HCT116 (cell line): Measurements from ENCODE around the gene MAN2A2. TPM values are rescaled to one million over a fixed set of nuclear protein-coding genes. Genes with fewer than 3 reads are reported as not detected.

Experiments
- ATAC-seq: fragments of 200-7000 bp; cut with Tn5 transposase; 2 replicates; pipeline ENCODE4 v1.9.1; 2020; ENCODE audit warnings: mild to moderate bottlenecking, moderate library complexity
- BruUV-seq: library from RNA; stranded (reverse); fragments of 400-500 nt; replicated peaks from 2 replicates; lab custom pipeline; 2021; lab: Mats Ljungman, UMichigan
- CTCF ChIA-PET: fragments of 300-600 bp; sonication (Branson Sonifier 250); formaldehyde crosslinking; loops from one replicate; lab custom pipeline; 2021; ENCODE audit warnings: antibody characterized with exemption; lab: Charles Lee
- POLR2A ChIA-PET: fragments of 300-600, 350-600 bp; sonication (Branson Sonifier 250); formaldehyde crosslinking; loops from one replicate; lab custom pipeline; 2021; ENCODE audit warnings: antibody characterized with exemption; lab: Charles Lee
- RAD21 ChIA-PET, 2 experiments: fragments of 300-600 bp; sonication (Branson Sonifier 250); formaldehyde crosslinking; loops; one replicate each; lab custom pipeline; 2023; ENCODE audit warnings: low total read pairs in 2 of 2; ENCODE audit not compliant: uncharacterized antibody in 2 of 2, unreplicated experiment in 2 of 2, low non-redundant PET in 1 of 2; lab: Charles Lee
- DNase-seq: peaks from one replicate; pipeline ENCODE4 v3.0.0-alpha.2; 2010; ENCODE audit warnings: low read depth, low spot score
- H2AFZ ChIP-seq: fragments of 200-600 bp; shearing (Covaris generic), sonication (generic); 2 replicates; pipeline ENCODE4 v1.6.1; 2017; ENCODE audit warnings: low read depth, mixed run types, mixed read lengths, antibody characterized with exemption, low read length; ENCODE audit not compliant: poor library complexity, severe bottlenecking
- H3K27ac ChIP-seq: 2 replicates; pipeline ENCODE4 v1.5.1; 2012; ENCODE audit warnings: low read depth, low read length
- H3K27me3 ChIP-seq: fragments of 200-600 bp; sonication (generic); 2 replicates; pipeline ENCODE4 v1.6.1; 2016; ENCODE audit warnings: mixed run types, low read length, mixed read lengths; ENCODE audit not compliant: insufficient read depth
- H3K36me3 ChIP-seq, 2 experiments: fragments of 200-500 bp in 1 of 2; fragments of 200-600 bp in 1 of 2; sonication (Bioruptor generic) in 1 of 2; sonication (generic) in 1 of 2; 2 replicates each; pipeline versions ENCODE4 v1.5.1 to v1.6.1; 2014 to 2016; ENCODE audit warnings: low read length in 2 of 2, inconsistent platforms in 1 of 2, mixed read lengths in 1 of 2, mixed run types in 1 of 2; ENCODE audit not compliant: insufficient read depth in 2 of 2, control insufficient read depth in 1 of 2
- H3K4me1 ChIP-seq, 2 experiments: fragments of 200-600 bp in 1 of 2; sonication (generic) in 1 of 2; 2 replicates each; pipeline versions ENCODE4 v1.5.1 to v1.6.1; 2012 to 2017; ENCODE audit warnings: low read length in 2 of 2, inconsistent platforms in 1 of 2, mild to moderate bottlenecking in 1 of 2, mixed read lengths in 1 of 2, mixed run types in 1 of 2, moderate library complexity in 1 of 2; ENCODE audit not compliant: insufficient read depth in 2 of 2, control insufficient read depth in 1 of 2
- H3K4me2 ChIP-seq: fragments of 200-600 bp; sonication (generic); 2 replicates; pipeline ENCODE4 v1.6.1; 2017; ENCODE audit warnings: mixed run types, low read length, mixed read lengths
- H3K4me3 ChIP-seq, 2 experiments: fragments of 200-600 bp in 1 of 2; sonication (generic) in 1 of 2; replicated peaks in 1 of 2; 2 replicates each; pipeline ENCODE4 v1.5.1; 2011 to 2016; ENCODE audit warnings: low read length in 2 of 2, control low read depth in 1 of 2, low read depth in 1 of 2, mild to moderate bottlenecking in 1 of 2, mixed read lengths in 1 of 2, mixed run types in 1 of 2
- H3K79me2 ChIP-seq: fragments of 200-600 bp; sonication (generic); 2 replicates; pipeline ENCODE4 v1.6.1; 2017; ENCODE audit warnings: mild to moderate bottlenecking, mixed run types, low read length, moderate library complexity, mixed read lengths; ENCODE audit not compliant: insufficient read depth
- H3K9ac ChIP-seq: fragments of 200-600 bp; sonication (generic); 2 replicates; pipeline ENCODE4 v1.6.1; 2016; ENCODE audit warnings: low read length, mixed read lengths
- H3K9me2 ChIP-seq: fragments of 200-600 bp; sonication (generic), shearing (Covaris generic); 2 replicates; pipeline ENCODE4 v1.6.1; 2017; ENCODE audit warnings: mixed run types, mild to moderate bottlenecking, moderate library complexity; ENCODE audit not compliant: insufficient read depth
- H3K9me3 ChIP-seq, 2 experiments: fragments of 200-500 bp in 1 of 2; fragments of 200-600 bp in 1 of 2; sonication (Bioruptor generic) in 1 of 2; sonication (generic) in 1 of 2; 2 replicates each; pipeline ENCODE4 v1.6.1; 2014 to 2017; ENCODE audit warnings: low read length in 2 of 2, mixed read lengths in 2 of 2, inconsistent platforms in 1 of 2, low read depth in 1 of 2, mild to moderate bottlenecking in 1 of 2, mixed run types in 1 of 2, moderate library complexity in 1 of 2; ENCODE audit not compliant: control insufficient read depth in 1 of 2, insufficient read depth in 1 of 2
- H4K20me1 ChIP-seq: fragments of 200-600 bp; sonication (generic), shearing (Covaris generic); 2 replicates; pipeline ENCODE4 v1.6.1; 2017; ENCODE audit warnings: mixed run types, mild to moderate bottlenecking, moderate library complexity; ENCODE audit not compliant: insufficient read depth
- CEBPB ChIP-seq: IDR thresholded peaks from 2 replicates; pipeline ENCODE4 v1.6.1; 2012; ENCODE audit warnings: low read depth
- EGR1 ChIP-seq: IDR thresholded peaks from 2 replicates; pipeline ENCODE4 v1.6.1; 2012; ENCODE audit warnings: low read depth
- ELF1 ChIP-seq: IDR thresholded peaks from 2 replicates; pipeline ENCODE4 v1.6.1; 2012; ENCODE audit warnings: low read depth, borderline replicate concordance
- EZH2 ChIP-seq: fragments of 200-600 bp; sonication (generic); IDR thresholded peaks from 2 replicates; pipeline ENCODE4 v1.6.1; 2017; ENCODE audit warnings: antibody characterized with exemption, mixed run types
- FOSL1 ChIP-seq: IDR thresholded peaks from 2 replicates; pipeline ENCODE4 v1.6.1; 2012; ENCODE audit warnings: low read depth
- JUND ChIP-seq: IDR thresholded peaks from 2 replicates; pipeline ENCODE4 v1.6.1; 2012
- POLR2A ChIP-seq: IDR thresholded peaks from 2 replicates; pipeline ENCODE4 v1.7.0; 2011; ENCODE audit warnings: borderline replicate concordance; ENCODE audit not compliant: insufficient read depth, insufficient read length; ENCODE audit errors: extremely low read depth
- POLR2AphosphoS5 ChIP-seq: IDR thresholded peaks from 2 replicates; pipeline ENCODE4 v1.6.1; 2011; ENCODE audit warnings: mild to moderate bottlenecking, low read depth, low read length, moderate library complexity
- RAD21 ChIP-seq: IDR thresholded peaks from 2 replicates; pipeline ENCODE4 v1.6.1; 2012; ENCODE audit warnings: low read depth, mild to moderate bottlenecking
- SIN3A ChIP-seq: IDR thresholded peaks from 2 replicates; pipeline ENCODE4 v1.6.1; 2012; ENCODE audit warnings: low read depth
- SP1 ChIP-seq: IDR thresholded peaks from 2 replicates; pipeline ENCODE4 v1.6.1; 2012; ENCODE audit warnings: low read depth
- SRF ChIP-seq: IDR thresholded peaks from 2 replicates; pipeline ENCODE4 v1.6.1; 2012; ENCODE audit warnings: low read depth
- TCF7L2 ChIP-seq: IDR thresholded peaks from 2 replicates; pipeline ENCODE4 v1.7.0; 2011; ENCODE audit warnings: borderline replicate concordance, inconsistent platforms; ENCODE audit not compliant: insufficient read depth, insufficient read length; ENCODE audit errors: extremely low read depth
- ZFX ChIP-seq: fragments of 450-650 bp; IDR thresholded peaks from 2 replicates; pipeline ENCODE4 v1.6.1; 2017
- ZNF274 ChIP-seq: fragments of 200-500 bp; sonication (Bioruptor generic); IDR thresholded peaks from 2 replicates; pipeline ENCODE4 v1.6.1; 2014; ENCODE audit warnings: mild to moderate bottlenecking, low read depth, low read length, inconsistent platforms
- intact Hi-C: fragments of 100-400 bp; cut with micrococcal nuclease; formaldehyde crosslinking; loops from 2 replicates; pipeline ENCODE4 v1.10.0; 2022
- total RNA-seq: library from RNA; stranded (reverse); gene quantifications from one replicate; pipeline ENCODE4 v1.2.1, GENCODE V29; 2021; ENCODE audit not compliant: unreplicated experiment
- TF ChIP-seq, protein P1 (sequence below), 3 experiments: fragments of 200-600 bp in 1 of 3; sonication (generic) in 1 of 3; IDR thresholded peaks in 2 of 3; conservative IDR thresholded peaks in 1 of 3; 2 replicates each; pipeline ENCODE4 v1.5.1; 2012 to 2017; ENCODE audit warnings: low read depth in 2 of 3, low read length in 2 of 3, antibody characterized with exemption in 1 of 3, borderline replicate concordance in 1 of 3, control low read depth in 1 of 3, mild to moderate bottlenecking in 1 of 3, mixed read lengths in 1 of 3, mixed run types in 1 of 3, moderate library complexity in 1 of 3; ENCODE audit not compliant: insufficient read depth in 1 of 3
- TF ChIP-seq, protein P2 (sequence below): IDR thresholded peaks from 2 replicates; pipeline ENCODE4 v1.6.1; 2011; ENCODE audit warnings: mild to moderate bottlenecking, low read length, moderate library complexity; ENCODE audit not compliant: insufficient replicate concordance; ENCODE audit errors: extremely low read depth
- TF ChIP-seq, protein P3 (sequence below): IDR thresholded peaks from 2 replicates; pipeline ENCODE4 v1.6.1; 2012
- TF ChIP-seq, protein P4 (sequence below): IDR thresholded peaks from 2 replicates; pipeline ENCODE4 v1.6.1; 2012
- TF ChIP-seq, protein P5 (sequence below): IDR thresholded peaks from 2 replicates; pipeline ENCODE4 v1.6.1; 2012; ENCODE audit warnings: low read depth

Gene MAN2A2
- total RNA-seq, 1 experiment from 2014 or later: 44.9 TPM

DNA sequence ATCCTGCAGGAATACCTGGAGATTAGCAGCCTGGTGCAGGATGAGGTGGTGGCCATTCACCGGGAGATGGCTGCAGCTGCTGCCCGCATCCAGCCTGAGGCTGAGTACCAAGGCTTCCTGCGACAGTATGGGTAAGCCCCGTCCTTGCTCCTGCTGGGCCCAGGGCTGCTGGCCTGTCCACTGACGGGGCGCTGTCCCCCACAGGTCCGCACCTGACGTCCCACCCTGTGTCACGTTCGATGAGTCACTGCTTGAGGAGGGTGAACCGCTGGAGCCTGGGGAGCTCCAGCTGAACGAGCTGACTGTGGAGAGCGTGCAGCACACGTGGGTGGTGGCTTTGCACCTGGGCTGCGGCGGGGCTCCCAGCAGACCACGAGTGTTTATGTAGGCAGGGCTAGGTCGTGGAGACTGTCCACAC, 13.8 kb upstream of the MAN2A2 start:
- Histone ChIP-seq H3K4me1 (peaks cover 0 to 18% of the 10 kb centered on the region in 2 experiments; a peak in 2 of 4 replicates), H3K79me2 (no peaks in the 10 kb centered on the region), H3K4me3 (no peak overlapping the region), H3K9me3 (no peaks in the 10 kb centered on the region), H3K36me3 (no peaks in the 10 kb centered on the region), H3K9me2 (no peaks in the 10 kb centered on the region), H2AFZ (no peak overlapping the region), H3K4me2 (no peak overlapping the region), H3K27ac (no peak overlapping the region), H4K20me1 (no peaks in the 10 kb centered on the region), H3K27me3 (no peaks in the 10 kb centered on the region), H3K9ac (no peak overlapping the region)
- ChIA-PET CTCF (interaction anchor here (1.2 kb wide), 1 partner anchor 42 kb away, joined by 3 read pairs; no protein-coding TSS in a partner anchor), POLR2A (no interaction called here), RAD21 (interaction anchor here in 1 of 2 experiments (0.6 kb wide), 1 partner anchor 13 kb away, joined by 3 read pairs; no protein-coding TSS in a partner anchor)
- intact Hi-C loops: loop anchor here (5.0 kb wide), 1 partner anchor 407 kb away; no protein-coding TSS in a partner anchor
- TF ChIP-seq TCF7L2 (no peak), POLR2AphosphoS5 (no peak), ZNF274 (no peak), CEBPB (no peak), SIN3A (no peak), EGR1 (no peak), POLR2A (no peak), EZH2 (no peak), RAD21 (no peak), SRF (no peak), FOSL1 (no peak), ELF1 (no peak), ZFX (no peak), JUND (no peak), SP1 (no peak)
- TF ChIP-seq, protein P1, sequence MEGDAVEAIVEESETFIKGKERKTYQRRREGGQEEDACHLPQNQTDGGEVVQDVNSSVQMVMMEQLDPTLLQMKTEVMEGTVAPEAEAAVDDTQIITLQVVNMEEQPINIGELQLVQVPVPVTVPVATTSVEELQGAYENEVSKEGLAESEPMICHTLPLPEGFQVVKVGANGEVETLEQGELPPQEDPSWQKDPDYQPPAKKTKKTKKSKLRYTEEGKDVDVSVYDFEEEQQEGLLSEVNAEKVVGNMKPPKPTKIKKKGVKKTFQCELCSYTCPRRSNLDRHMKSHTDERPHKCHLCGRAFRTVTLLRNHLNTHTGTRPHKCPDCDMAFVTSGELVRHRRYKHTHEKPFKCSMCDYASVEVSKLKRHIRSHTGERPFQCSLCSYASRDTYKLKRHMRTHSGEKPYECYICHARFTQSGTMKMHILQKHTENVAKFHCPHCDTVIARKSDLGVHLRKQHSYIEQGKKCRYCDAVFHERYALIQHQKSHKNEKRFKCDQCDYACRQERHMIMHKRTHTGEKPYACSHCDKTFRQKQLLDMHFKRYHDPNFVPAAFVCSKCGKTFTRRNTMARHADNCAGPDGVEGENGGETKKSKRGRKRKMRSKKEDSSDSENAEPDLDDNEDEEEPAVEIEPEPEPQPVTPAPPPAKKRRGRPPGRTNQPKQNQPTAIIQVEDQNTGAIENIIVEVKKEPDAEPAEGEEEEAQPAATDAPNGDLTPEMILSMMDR (IDR thresholded peaks at IDR 0.05 in 2 of 3, conservative IDR thresholded peaks at IDR 0.05 in 1 of 3; ENCODE audit: borderline replicate concordance in 1 of 3, insufficient read depth in 1 of 3, low read depth in 2 of 3, low read length in 2 of 3): no peak
- TF ChIP-seq, protein P2, sequence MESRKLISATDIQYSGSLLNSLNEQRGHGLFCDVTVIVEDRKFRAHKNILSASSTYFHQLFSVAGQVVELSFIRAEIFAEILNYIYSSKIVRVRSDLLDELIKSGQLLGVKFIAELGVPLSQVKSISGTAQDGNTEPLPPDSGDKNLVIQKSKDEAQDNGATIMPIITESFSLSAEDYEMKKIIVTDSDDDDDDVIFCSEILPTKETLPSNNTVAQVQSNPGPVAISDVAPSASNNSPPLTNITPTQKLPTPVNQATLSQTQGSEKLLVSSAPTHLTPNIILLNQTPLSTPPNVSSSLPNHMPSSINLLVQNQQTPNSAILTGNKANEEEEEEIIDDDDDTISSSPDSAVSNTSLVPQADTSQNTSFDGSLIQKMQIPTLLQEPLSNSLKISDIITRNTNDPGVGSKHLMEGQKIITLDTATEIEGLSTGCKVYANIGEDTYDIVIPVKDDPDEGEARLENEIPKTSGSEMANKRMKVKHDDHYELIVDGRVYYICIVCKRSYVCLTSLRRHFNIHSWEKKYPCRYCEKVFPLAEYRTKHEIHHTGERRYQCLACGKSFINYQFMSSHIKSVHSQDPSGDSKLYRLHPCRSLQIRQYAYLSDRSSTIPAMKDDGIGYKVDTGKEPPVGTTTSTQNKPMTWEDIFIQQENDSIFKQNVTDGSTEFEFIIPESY: no peak
- TF ChIP-seq, protein P3, sequence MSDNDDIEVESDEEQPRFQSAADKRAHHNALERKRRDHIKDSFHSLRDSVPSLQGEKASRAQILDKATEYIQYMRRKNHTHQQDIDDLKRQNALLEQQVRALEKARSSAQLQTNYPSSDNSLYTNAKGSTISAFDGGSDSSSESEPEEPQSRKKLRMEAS: no peak
- TF ChIP-seq, protein P4, sequence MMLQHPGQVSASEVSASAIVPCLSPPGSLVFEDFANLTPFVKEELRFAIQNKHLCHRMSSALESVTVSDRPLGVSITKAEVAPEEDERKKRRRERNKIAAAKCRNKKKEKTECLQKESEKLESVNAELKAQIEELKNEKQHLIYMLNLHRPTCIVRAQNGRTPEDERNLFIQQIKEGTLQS: no peak
- TF ChIP-seq, protein P5, sequence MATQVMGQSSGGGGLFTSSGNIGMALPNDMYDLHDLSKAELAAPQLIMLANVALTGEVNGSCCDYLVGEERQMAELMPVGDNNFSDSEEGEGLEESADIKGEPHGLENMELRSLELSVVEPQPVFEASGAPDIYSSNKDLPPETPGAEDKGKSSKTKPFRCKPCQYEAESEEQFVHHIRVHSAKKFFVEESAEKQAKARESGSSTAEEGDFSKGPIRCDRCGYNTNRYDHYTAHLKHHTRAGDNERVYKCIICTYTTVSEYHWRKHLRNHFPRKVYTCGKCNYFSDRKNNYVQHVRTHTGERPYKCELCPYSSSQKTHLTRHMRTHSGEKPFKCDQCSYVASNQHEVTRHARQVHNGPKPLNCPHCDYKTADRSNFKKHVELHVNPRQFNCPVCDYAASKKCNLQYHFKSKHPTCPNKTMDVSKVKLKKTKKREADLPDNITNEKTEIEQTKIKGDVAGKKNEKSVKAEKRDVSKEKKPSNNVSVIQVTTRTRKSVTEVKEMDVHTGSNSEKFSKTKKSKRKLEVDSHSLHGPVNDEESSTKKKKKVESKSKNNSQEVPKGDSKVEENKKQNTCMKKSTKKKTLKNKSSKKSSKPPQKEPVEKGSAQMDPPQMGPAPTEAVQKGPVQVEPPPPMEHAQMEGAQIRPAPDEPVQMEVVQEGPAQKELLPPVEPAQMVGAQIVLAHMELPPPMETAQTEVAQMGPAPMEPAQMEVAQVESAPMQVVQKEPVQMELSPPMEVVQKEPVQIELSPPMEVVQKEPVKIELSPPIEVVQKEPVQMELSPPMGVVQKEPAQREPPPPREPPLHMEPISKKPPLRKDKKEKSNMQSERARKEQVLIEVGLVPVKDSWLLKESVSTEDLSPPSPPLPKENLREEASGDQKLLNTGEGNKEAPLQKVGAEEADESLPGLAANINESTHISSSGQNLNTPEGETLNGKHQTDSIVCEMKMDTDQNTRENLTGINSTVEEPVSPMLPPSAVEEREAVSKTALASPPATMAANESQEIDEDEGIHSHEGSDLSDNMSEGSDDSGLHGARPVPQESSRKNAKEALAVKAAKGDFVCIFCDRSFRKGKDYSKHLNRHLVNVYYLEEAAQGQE: no peak
- ATAC-seq: no peak
- no peak for DNase-seq
- no TSS peak for BruUV-seq
